Hepatocyte (in vitro differentiated cells): ENCODE measurements around the gene AGBL1. TPM values are rescaled to one million over a fixed set of nuclear protein-coding genes. Genes with fewer than 3 reads are reported as not detected.

Source experiments
- DNase-seq: peaks from one replicate; pipeline ENCODE4 v3.0.0-alpha.2; 2016; ENCODE audit warnings: low spot score
- H2AFZ ChIP-seq: fragments of 200-600 bp; sonication (generic); 2 replicates; pipeline ENCODE4 v1.6.0; 2016; ENCODE audit warnings: antibody characterized with exemption, mild to moderate bottlenecking
- H3K27ac ChIP-seq: fragments of 200-600 bp; sonication (generic); 2 replicates; pipeline ENCODE4 v1.5.1; 2016; ENCODE audit warnings: mild to moderate bottlenecking
- H3K27me3 ChIP-seq: fragments of 200-600 bp; sonication (generic); 2 replicates; pipeline ENCODE4 v1.6.1; 2016
- H3K36me3 ChIP-seq: fragments of 200-600 bp; sonication (generic); replicated peaks from 2 replicates; pipeline ENCODE4 v1.5.1; 2016; ENCODE audit warnings: low read depth; ENCODE audit not compliant: insufficient read depth
- H3K4me1 ChIP-seq: fragments of 200-600 bp; sonication (generic); 2 replicates; pipeline ENCODE4 v1.5.1; 2016; ENCODE audit warnings: mild to moderate bottlenecking, moderate library complexity; ENCODE audit not compliant: insufficient read depth
- H3K4me2 ChIP-seq: fragments of 200-600 bp; sonication (generic); 2 replicates; pipeline ENCODE4 v1.6.0; 2016
- H3K4me3 ChIP-seq: fragments of 200-600 bp; sonication (generic); 2 replicates; pipeline ENCODE4 v1.5.1; 2016; ENCODE audit warnings: mild to moderate bottlenecking
- H3K79me2 ChIP-seq: fragments of 200-600 bp; sonication (generic); 2 replicates; pipeline ENCODE4 v1.6.0; 2017; ENCODE audit warnings: mild to moderate bottlenecking
- H3K9me2 ChIP-seq: fragments of 200-600 bp; sonication (generic); replicated peaks from 2 replicates; pipeline ENCODE4 v1.6.0; 2017; ENCODE audit warnings: mild to moderate bottlenecking; ENCODE audit not compliant: insufficient read depth
- H3K9me3 ChIP-seq: fragments of 200-600 bp; sonication (generic); 2 replicates; pipeline ENCODE4 v1.5.1; 2016; ENCODE audit warnings: low read depth, mild to moderate bottlenecking
- H4K20me1 ChIP-seq: fragments of 200-600 bp; sonication (generic); 2 replicates; pipeline ENCODE4 v1.6.0; 2016; ENCODE audit warnings: mild to moderate bottlenecking; ENCODE audit not compliant: insufficient read depth, poor library complexity, severe bottlenecking
- CTCF ChIP-seq: fragments of 200-600 bp; sonication (generic); IDR thresholded peaks from 2 replicates; pipeline ENCODE4 v1.5.1; 2016; ENCODE audit warnings: antibody characterized with exemption, mild to moderate bottlenecking; ENCODE audit not compliant: poor library complexity
- EZH2 ChIP-seq: fragments of 200-600 bp; sonication (generic); IDR thresholded peaks from 2 replicates; pipeline ENCODE4 v1.6.1; 2016; ENCODE audit warnings: antibody characterized with exemption, mild to moderate bottlenecking, borderline replicate concordance
- EZH2phosphoT487 ChIP-seq: fragments of 200-600 bp; sonication (generic); IDR thresholded peaks from one replicate; pipeline ENCODE4 v1.6.1; 2018; ENCODE audit warnings: antibody characterized with exemption, mild to moderate bottlenecking, low read depth, moderate library complexity; ENCODE audit not compliant: unreplicated experiment, severe bottlenecking
- WGBS: methylation state at CpG from one replicate; pipeline ENCODE4 v1.1.6; 2016; ENCODE audit warnings: low lambda C conversion rate; ENCODE audit errors: missing lambda C conversion rate; 5-methylcytosine and 5-hydroxymethylcytosine counted together
- polyA plus RNA-seq: library from polyadenylated mRNA; unstranded; fragments of >200 nt; fragmentation: Nextera tagmentation; extraction: Ambion mirVana; gene quantifications from 2 replicates; pipeline ENCODE4 v1.2.1, GENCODE V29; 2016
- total RNA-seq: library from RNA; depleted of rRNA; stranded (reverse); fragments of >200 nt; gene quantifications from 2 replicates; pipeline ENCODE4 v1.2.3, GENCODE V29; 2014

AGBL1 gene
- total and polyA plus RNA-seq, 2 experiments from 2014 or later, result not detected

GRCh38 chr15:86570738-86571137 lies 491.1 kb downstream of the AGBL1 start:
- Histone ChIP-seq H3K4me1 (no peaks in the 10 kb centered on the region), H4K20me1 (no peaks in the 10 kb centered on the region), H3K9me3 (no peaks in the 10 kb centered on the region), H2AFZ (no peak overlapping the region), H3K4me3 (no peak overlapping the region), H3K4me2 (no peak overlapping the region), H3K79me2 (no peaks in the 10 kb centered on the region), H3K27ac (no peak overlapping the region), H3K9me2 (no peaks in the 10 kb centered on the region), H3K36me3 (no peaks in the 10 kb centered on the region), H3K27me3 (no peaks in the 10 kb centered on the region)
- no peak for DNase-seq
- TF ChIP-seq EZH2 (no peak), CTCF (no peak), EZH2phosphoT487 (no peak)
- 94% methylated on average over 9 of the region's 9 CpGs for WGBS

- Histone ChIP-seq H3K4me1 (no peaks in the 10 kb centered on the region), H3K79me2 (no peaks in the 10 kb centered on the region), H3K4me3 (no peak overlapping the region), H3K27ac (no peak overlapping the region), H3K27me3 (no peaks in the 10 kb centered on the region), H4K20me1 (no peaks in the 10 kb centered on the region), H3K36me3 (no peaks in the 10 kb centered on the region), H3K4me2 (no peak overlapping the region), H3K9me3 (no peaks in the 10 kb centered on the region), H3K9me2 (no peaks in the 10 kb centered on the region), H2AFZ (no peak overlapping the region)
- DNase-seq, result no peak
- no peak for TF ChIP-seq EZH2
- TF ChIP-seq EZH2phosphoT487, result no peak
- no peak for TF ChIP-seq CTCF
- WGBS, result 61% methylated on average over 11 of the region's 11 CpGs
Measured at GRCh38 chr15:86571873-86572272, 492.2 kb downstream of the AGBL1 start.

GRCh38 chr15:86572368-86572841 lies 492.7 kb downstream of the AGBL1 start:
- TF ChIP-seq EZH2 (no peak), EZH2phosphoT487 (no peak), CTCF (no peak)
- Histone ChIP-seq H3K36me3 (no peaks in the 10 kb centered on the region), H3K79me2 (no peaks in the 10 kb centered on the region), H3K9me2 (no peaks in the 10 kb centered on the region), H3K27ac (no peak overlapping the region), H3K4me3 (no peak overlapping the region), H3K4me2 (no peak overlapping the region), H4K20me1 (no peaks in the 10 kb centered on the region), H2AFZ (no peak overlapping the region), H3K4me1 (no peaks in the 10 kb centered on the region), H3K27me3 (no peaks in the 10 kb centered on the region), H3K9me3 (no peaks in the 10 kb centered on the region)
- 88% methylated on average over 21 of the region's 21 CpGs for WGBS
- no peak for DNase-seq

- H3K4me3 ChIP-seq, result no peak overlapping the region
- no peak overlapping the region for H2AFZ ChIP-seq
- H3K27me3 ChIP-seq, result no peaks in the 10 kb centered on the region
- DNase-seq, result no peak
- no peak for TF ChIP-seq EZH2phosphoT487
- no peak for TF ChIP-seq CTCF
- no peaks in the 10 kb centered on the region for H3K4me1 ChIP-seq
- H3K79me2 ChIP-seq, result no peaks in the 10 kb centered on the region
- no peaks in the 10 kb centered on the region for H3K9me2 ChIP-seq
- no peak overlapping the region for H3K27ac ChIP-seq
- no peaks in the 10 kb centered on the region for H3K36me3 ChIP-seq
- 86% methylated on average over 3 of the region's 3 CpGs for WGBS
- H3K4me2 ChIP-seq, result no peak overlapping the region
- no peaks in the 10 kb centered on the region for H4K20me1 ChIP-seq
- H3K9me3 ChIP-seq, result no peaks in the 10 kb centered on the region
Measured at GRCh38 chr15:86573476-86573875, 493.8 kb downstream of the AGBL1 start.
